Stimulated activated naive CD8-positive, alpha-beta T cell treated with anti-CD3 and anti-CD28 coated beads, Interleukin-15, amount 100 ng/mL, for 72 hours (primary cell): Measurements from ENCODE around the gene NCEH1.

Experiments
- ATAC-seq: fragments of 150-1000 bp; cut with Tn5 transposase; 2 replicates; pipeline ENCODE4 v1.10.0; 2021; ENCODE audit warnings: mild to moderate bottlenecking, moderate library complexity
- DNase-seq, 2 donors: peaks; one replicate each; pipeline ENCODE4 v3.0.0; 2021 to 2022
- H3K27ac Mint-ChIP-seq, 2 donors: one replicate each; pipeline ENCODE4 v1.8.0; 2022; ENCODE audit warnings: mild to moderate bottlenecking in 2 of 2, mixed read lengths in 2 of 2, moderate library complexity in 2 of 2
- H3K27me3 Mint-ChIP-seq: one replicate; pipeline ENCODE4 v1.8.0; 2022; ENCODE audit warnings: mixed read lengths
- H3K4me1 Mint-ChIP-seq: one replicate; pipeline ENCODE4 v1.8.0; 2022; ENCODE audit warnings: mild to moderate bottlenecking, mixed read lengths
- H3K4me3 Mint-ChIP-seq, 2 donors: one replicate each; pipeline ENCODE4 v1.8.0; 2022; ENCODE audit warnings: mild to moderate bottlenecking in 2 of 2, mixed read lengths in 2 of 2, moderate library complexity in 1 of 2
- H3K9me3 Mint-ChIP-seq, 2 donors: one replicate each; pipeline ENCODE4 v1.8.0; 2022; ENCODE audit warnings: mixed read lengths in 2 of 2

The NCEH1 gene

GRCh38 chr3:172622156-172622555 lies 88.7 kb downstream of the NCEH1 start:
- peaks cover 9% of the 10 kb centered on the region for H3K4me1 Mint-ChIP-seq
- H3K27me3 Mint-ChIP-seq, result no peaks in the 10 kb centered on the region
- ATAC-seq (no peak), DNase-seq (no peak)
- peak overlapping the region in 1 of 2 donors; percentile 49 for H3K27ac Mint-ChIP-seq
- H3K9me3 Mint-ChIP-seq, result peaks cover 5 to 7% of the 10 kb centered on the region in 2 donors
- peak overlapping the region in 1 of 2 donors; percentile 22 for H3K4me3 Mint-ChIP-seq

- ATAC-seq (no peak), DNase-seq (no peak)
- no peak overlapping the region for H3K4me3 Mint-ChIP-seq
- peaks cover 33% of the 10 kb centered on the region for H3K4me1 Mint-ChIP-seq
- no peaks in the 10 kb centered on the region for H3K27me3 Mint-ChIP-seq
- peaks cover 5 to 7% of the 10 kb centered on the region in 2 donors for H3K9me3 Mint-ChIP-seq
- H3K27ac Mint-ChIP-seq, result no peak overlapping the region
Observed at GRCh38 chr3:172617976-172618375, 92.9 kb downstream of the NCEH1 start.

- Mint-ChIP-seq H3K4me1 (peaks cover 29% of the 10 kb centered on the region), H3K27me3 (no peaks in the 10 kb centered on the region), H3K9me3 (peaks cover 5 to 7% of the 10 kb centered on the region in 2 donors), H3K4me3 (no peak overlapping the region), H3K27ac (no peak overlapping the region)
- ATAC-seq, result no peak
- no peak for DNase-seq
Observed at GRCh38 chr3:172617013-172617706, 93.7 kb downstream of the NCEH1 start.

DNA sequence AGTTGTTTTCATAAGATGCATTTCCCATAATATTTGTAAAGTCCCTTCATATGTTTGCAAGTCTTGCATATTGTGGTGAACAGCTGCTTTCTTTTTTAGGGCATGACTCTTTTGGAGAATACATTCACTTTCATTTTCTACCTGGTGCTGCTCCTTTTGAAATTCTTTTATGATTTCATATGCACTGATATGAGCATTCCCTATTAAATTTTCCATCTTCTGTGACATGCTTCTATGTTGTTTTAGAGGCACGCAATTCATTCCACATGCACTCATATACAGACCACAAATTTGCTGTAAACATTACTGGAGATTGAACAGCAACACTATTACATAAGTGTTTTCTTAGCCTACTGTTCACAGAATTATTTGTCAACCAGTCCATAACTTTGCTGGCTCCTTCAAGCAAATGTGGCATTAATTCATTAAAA lies 94.8 kb downstream of the NCEH1 start:
- peak overlapping the region in 1 of 2 donors; percentile 14 for H3K4me3 Mint-ChIP-seq
- ATAC-seq (peak; percentile 52), DNase-seq (no peak)
- peaks cover 26% of the 10 kb centered on the region for H3K4me1 Mint-ChIP-seq
- H3K27me3 Mint-ChIP-seq, result no peaks in the 10 kb centered on the region
- no peak overlapping the region for H3K27ac Mint-ChIP-seq
- H3K9me3 Mint-ChIP-seq, result peaks cover 5 to 8% of the 10 kb centered on the region in 2 donors

DNA sequence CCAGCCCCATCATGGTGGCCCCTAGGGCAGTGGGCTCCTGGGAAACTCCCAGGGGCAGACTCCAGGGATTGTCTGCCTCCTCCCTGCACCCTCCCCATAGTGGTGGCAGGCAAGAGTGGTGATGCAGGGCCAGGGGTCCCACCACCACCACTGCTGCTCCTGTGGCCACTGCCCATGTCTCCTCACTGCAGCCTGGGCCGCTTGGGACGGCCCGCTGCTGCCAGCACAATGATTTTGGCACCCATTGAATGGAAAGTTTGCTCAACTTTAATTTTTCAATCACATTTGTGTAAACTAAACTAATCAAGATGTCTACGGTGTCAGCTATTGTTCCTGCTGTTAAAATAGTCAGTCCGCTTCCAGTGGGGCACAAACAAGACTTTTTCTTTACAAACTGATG lies 95.6 kb downstream of the NCEH1 start:
- Mint-ChIP-seq H3K4me3 (no peak overlapping the region), H3K9me3 (peaks cover 12 to 16% of the 10 kb centered on the region in 2 donors), H3K4me1 (peaks cover 26% of the 10 kb centered on the region), H3K27me3 (no peaks in the 10 kb centered on the region), H3K27ac (peak overlapping the region in 1 of 2 donors; percentile 74)
- ATAC-seq (no peak), DNase-seq (no peak)

DNA sequence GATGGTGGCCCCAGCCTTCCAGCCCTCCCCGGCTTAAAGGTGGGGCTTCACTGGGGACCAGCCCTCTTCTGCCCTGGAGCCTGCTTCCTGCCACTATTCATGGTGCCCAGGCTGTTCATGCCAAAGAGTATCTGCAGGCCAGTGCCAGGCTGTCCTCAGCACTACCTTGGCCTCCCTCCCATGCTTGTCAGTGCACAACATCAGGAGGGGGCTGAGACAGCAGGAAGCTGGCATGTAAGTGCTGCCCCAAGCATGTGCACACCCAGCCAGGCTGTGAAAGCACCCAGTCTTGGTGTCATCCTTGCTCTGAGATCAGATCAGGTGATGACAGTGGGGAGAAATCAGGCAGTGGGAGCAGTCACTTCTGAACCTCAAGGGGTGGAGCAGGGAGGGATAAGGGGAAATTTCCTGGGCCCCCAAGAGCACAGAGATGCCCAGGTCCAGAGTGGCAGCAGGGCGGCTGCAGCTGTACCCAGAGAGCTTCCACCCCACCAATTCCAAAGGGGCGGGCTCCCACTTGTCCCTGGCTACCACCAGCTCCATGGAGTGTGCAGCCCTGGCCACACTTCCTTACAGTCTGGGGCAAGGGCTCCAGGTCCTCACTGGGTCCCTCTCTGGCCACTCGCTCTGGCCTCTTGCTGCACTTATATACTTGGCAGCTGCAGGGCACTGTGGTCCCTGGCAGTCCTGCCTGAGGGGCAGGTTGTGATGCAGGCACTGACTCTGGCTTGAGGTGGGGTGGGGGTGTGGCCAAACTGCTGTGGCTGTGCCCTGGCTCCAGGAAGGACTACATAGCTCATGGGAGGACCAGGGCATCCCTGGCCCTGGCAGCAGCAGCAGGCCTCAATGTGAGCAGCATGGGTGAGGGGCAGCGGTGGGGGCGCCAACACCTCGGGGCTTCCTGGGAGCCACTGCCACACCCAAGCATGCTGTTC lies 96.3 kb downstream of the NCEH1 start:
- no peaks in the 10 kb centered on the region for H3K27me3 Mint-ChIP-seq

GRCh38 chr3:172613845-172614244 lies 97.0 kb downstream of the NCEH1 start:
- Mint-ChIP-seq H3K27ac (peak overlapping the region in 1 of 2 donors; percentile 54), H3K4me1 (peaks cover 26% of the 10 kb centered on the region), H3K4me3 (no peak overlapping the region), H3K9me3 (peaks cover 12 to 16% of the 10 kb centered on the region in 2 donors), H3K27me3 (no peaks in the 10 kb centered on the region)
- ATAC-seq (no peak), DNase-seq (no peak)

More for the DNA sequence above, 96.3 kb downstream of the NCEH1 start:
- peaks cover 26% of the 10 kb centered on the region for H3K4me1 Mint-ChIP-seq
- no peak overlapping the region for H3K4me3 Mint-ChIP-seq
- ATAC-seq, result no peak
- peak overlapping the region in 1 of 2 donors; percentile 59 for H3K27ac Mint-ChIP-seq
- H3K9me3 Mint-ChIP-seq, result peaks cover 16 to 18% of the 10 kb centered on the region in 2 donors
- no peak for DNase-seq

GRCh38 chr3:172612871-172613678 lies 97.8 kb downstream of the NCEH1 start:
- peak overlapping the region in 1 of 2 donors; percentile 54 for H3K27ac Mint-ChIP-seq
- H3K9me3 Mint-ChIP-seq, result peaks cover 12 to 16% of the 10 kb centered on the region in 2 donors
- ATAC-seq (peak; percentile 23), DNase-seq (no peak)
- peaks cover 26% of the 10 kb centered on the region for H3K4me1 Mint-ChIP-seq
- H3K27me3 Mint-ChIP-seq, result no peaks in the 10 kb centered on the region
- no peak overlapping the region for H3K4me3 Mint-ChIP-seq

- DNase-seq, result no peak
- no peaks in the 10 kb centered on the region for H3K27me3 Mint-ChIP-seq
- H3K4me1 Mint-ChIP-seq, result peaks cover 16% of the 10 kb centered on the region
- peak overlapping the region in 1 of 2 donors; percentile 40 for H3K27ac Mint-ChIP-seq
- H3K9me3 Mint-ChIP-seq, result peaks cover 12 to 16% of the 10 kb centered on the region in 2 donors
- no peak for ATAC-seq
- no peak overlapping the region for H3K4me3 Mint-ChIP-seq
Observed at GRCh38 chr3:172609750-172610149, 101.1 kb downstream of the NCEH1 start.

DNA sequence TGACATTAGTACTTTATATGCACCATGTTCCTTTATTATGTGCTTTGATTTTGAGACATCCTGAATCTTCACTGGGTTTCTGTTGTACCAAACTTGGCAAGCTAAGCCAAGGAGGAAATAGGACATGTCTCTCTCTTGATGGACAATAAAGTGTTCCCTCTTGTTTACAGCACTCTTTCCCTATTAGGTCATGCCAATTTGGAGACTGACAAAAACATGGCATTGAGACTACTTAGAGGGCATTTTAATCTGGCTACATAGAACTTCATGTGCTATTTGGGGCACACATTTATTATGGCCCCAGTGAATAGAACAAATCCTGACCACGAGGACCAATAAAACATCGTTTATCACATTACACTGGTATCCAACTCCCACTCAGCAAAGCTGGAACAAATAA lies 102.3 kb downstream of the NCEH1 start:
- Mint-ChIP-seq H3K9me3 (peaks cover 12 to 16% of the 10 kb centered on the region in 2 donors), H3K4me3 (no peak overlapping the region), H3K27me3 (no peaks in the 10 kb centered on the region), H3K27ac (no peak overlapping the region), H3K4me1 (peaks cover 16% of the 10 kb centered on the region)
- ATAC-seq (no peak), DNase-seq (no peak)

DNA sequence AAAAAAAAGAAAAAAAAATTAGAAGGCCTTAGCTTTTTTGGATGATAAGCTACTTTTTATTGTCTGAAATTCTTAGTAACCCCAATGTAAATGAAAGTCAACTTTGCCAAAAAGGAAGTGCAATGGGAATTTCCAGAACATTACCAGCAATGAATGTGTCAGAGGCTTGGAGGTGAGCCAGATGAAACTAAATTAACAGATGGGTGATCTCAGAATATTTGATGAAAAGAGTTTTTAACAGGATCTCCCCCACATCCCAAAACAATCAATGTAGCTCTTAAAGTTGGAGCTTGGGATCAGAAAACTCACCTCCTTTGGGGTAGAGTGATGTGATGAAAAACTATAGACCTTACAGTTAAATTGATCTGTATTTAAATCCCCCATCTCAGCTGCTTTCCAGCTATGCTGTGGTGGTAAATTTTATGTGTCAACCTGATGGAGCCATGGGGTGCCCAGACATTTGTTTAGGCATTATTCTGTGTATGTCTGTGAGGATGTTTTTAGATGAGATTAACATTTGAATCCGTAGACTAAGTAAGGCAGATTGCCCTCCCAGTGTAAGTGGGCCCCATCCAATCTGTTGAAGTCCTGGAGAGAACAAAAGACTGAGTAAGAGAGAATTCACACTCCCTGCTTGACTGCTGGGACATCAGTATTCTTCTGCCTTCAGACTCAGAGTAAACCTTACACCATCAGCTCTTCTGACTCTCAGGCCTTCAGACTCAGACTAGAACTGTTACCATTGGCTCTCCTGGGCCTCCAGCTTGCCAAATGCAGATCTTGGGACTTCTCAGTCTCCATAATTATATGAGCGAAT lies 103.4 kb downstream of the NCEH1 start:
- no peak overlapping the region for H3K4me3 Mint-ChIP-seq
- peaks cover 12 to 16% of the 10 kb centered on the region in 2 donors for H3K9me3 Mint-ChIP-seq
- no peak overlapping the region for H3K27ac Mint-ChIP-seq
- DNase-seq, result no peak
- H3K27me3 Mint-ChIP-seq, result no peaks in the 10 kb centered on the region
- peak; percentile 72 for ATAC-seq
- peaks cover 16% of the 10 kb centered on the region for H3K4me1 Mint-ChIP-seq

DNA sequence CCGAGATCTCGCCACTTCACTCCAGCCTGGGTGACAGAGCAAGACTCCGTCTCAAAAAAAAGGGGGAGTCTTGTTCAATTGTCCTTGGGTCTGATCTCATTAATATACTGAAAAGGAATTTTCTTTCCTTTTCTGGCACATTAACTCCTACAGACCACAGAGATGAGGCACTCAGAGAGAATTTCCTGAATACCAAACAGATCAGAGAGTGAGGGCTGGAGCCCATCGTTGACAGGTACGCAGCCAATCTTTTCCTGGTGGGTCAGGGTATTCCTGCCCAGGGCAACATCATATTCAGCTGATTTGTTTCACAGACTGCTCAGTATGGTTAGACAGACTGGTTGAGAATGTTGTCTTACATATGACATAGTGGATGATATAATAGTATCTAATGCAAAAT lies 104.8 kb downstream of the NCEH1 start:
- no peak overlapping the region for H3K4me3 Mint-ChIP-seq
- peaks cover 10 to 16% of the 10 kb centered on the region in 2 donors for H3K9me3 Mint-ChIP-seq
- H3K4me1 Mint-ChIP-seq, result peaks cover 16% of the 10 kb centered on the region
- DNase-seq (no peak), ATAC-seq (no peak)
- no peak overlapping the region for H3K27ac Mint-ChIP-seq
- no peaks in the 10 kb centered on the region for H3K27me3 Mint-ChIP-seq

GRCh38 chr3:172604895-172605646 lies 105.8 kb downstream of the NCEH1 start:
- no peak for ATAC-seq
- H3K4me3 Mint-ChIP-seq, result no peak overlapping the region
- no peak overlapping the region for H3K27ac Mint-ChIP-seq
- H3K9me3 Mint-ChIP-seq, result peaks cover under 1 to 10% of the 10 kb centered on the region in 2 donors
- no peak for DNase-seq
- peaks cover 16% of the 10 kb centered on the region for H3K4me1 Mint-ChIP-seq
- H3K27me3 Mint-ChIP-seq, result no peaks in the 10 kb centered on the region
